Stimulated activated CD8-positive, alpha-beta memory T cell treated with anti-CD3 and anti-CD28 coated beads, Interleukin-7, amount 100 ng/mL, for 24 hours (primary cell): ENCODE results near the gene LIG3.
"Not testable (repeated sequence)": the region's sequence is repeated elsewhere in the genome, so short reads cannot be mapped to it uniquely, and the experiment has no call there.

ENCODE experiments used
- DNase-seq: peaks from one replicate; pipeline ENCODE4 v3.0.0-alpha.2; 2020; ENCODE audit warnings: low read depth

LIG3 gene

DNA sequence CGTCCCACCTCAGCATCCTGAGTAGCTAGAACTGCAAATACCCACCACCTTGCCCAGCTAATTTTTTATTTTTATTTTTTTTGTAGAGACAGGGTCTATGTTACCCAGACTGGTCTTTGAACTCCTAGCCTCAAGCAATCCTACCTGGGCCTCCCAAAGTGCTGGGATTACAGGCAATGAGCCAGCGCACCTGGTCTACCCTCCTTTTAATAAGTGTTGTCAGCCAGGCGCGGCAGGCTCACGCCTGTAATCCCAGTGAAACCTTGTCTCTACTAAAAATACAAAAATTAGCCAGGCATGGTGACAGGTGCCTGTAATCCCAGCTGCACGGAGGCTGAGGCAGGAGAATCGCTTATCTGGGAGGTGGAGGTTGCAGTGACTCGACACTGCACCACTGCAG, 63.9 kb downstream of the LIG3 start:
- no peak for DNase-seq

DNA sequence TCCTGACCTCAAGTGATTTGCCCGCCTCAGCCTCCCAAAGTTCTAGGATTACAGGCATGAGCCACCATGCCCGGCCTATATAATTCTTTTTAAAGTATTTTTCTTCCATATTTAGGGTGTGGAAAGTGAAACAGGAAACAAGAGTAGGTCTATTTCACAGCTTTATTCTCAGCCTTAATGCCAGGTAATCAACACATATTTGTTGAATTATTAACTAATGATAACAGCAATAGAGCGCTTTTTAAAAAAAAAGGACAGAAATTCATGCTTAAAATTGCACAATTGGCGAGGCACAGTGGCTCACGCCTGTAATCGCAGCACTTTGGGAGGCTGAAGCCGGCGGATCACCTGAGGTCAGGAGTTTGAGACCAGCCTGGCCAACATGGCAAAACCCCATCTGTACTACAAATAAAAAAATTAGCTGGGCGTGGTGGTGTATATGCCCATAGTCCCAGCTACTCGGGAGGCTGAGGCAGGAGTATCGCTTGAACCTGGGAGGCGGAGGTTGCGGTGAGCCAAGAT, 65.2 kb downstream of the LIG3 start:
- DNase-seq, result not testable (repeated sequence)

DNA sequence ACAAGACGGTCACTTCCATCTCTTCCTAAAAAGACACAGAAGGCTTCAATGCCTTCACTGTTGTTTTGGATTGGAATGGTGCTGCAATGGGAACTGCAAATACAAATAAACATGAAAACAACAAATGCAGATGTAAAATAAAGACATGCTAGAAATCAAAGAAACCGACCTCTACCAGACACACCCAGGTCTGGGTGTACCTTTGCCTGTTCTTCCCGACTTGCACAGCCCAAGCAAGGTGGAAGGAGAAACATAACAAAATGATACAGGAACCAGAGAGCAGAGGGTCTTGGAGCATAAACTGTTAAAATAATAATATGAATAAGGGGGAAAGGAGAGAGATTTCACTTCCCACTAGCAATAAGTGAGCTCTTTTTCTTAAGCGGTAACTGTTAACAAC, 65.9 kb downstream of the LIG3 start:
- DNase-seq, result no peak

DNA sequence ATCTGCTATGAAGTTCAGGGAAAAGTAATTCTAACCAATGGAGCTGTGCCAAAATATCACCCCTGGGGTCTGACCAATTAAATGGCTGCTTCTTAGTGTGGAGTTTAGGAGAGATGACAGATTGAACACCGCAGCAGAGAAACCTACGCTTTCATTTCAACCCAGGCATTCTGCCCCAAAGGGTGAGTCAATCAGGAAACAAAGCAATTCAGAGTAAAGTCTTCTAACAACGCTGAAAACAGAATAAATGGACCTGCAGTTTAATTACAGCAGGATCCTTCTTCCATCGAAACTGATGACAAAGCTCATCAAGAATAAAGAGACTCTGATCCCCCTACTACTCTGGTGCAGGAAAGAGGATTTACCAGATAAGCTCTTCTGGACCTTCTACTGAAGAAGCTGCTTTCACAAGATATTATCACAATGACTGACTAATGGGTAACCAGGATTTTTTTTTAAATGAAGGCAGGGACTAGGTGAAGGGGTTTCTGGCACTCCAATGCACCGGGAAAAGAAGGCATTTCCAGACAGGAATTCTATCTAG, 66.5 kb downstream of the LIG3 start:
- no peak for DNase-seq

DNA sequence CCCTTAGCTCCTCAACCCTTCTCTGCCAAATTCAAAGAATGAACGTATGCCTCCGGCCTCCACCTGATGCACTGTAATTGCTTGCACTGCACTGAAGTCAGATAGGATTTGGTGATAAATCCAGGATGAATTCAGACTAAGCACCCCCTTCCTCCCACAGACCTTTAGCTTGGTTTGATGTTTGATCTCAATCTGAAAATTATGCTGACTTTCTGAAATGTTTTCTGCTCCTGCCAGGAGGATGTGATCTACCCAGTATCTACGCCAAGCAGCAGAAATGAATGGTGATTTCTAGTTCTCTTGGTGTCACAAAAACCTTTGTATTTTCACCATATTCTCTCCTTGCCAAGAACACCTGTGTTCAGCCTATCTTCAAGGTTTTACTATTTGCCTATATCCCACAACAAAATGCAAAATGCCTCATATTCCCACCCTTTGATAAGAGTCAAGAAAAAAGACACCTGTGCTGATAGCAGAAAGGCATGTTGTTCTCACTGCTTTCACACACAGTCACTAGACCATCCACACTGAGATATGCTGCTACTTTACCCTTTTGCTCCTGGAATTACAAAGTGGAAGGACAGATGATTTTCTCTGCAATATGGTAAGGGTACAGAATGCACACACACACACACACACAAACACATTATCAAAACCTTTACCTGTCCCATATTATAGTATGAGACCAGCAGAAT, 68.5 kb downstream of the LIG3 start:
- DNase-seq, result no peak

DNA sequence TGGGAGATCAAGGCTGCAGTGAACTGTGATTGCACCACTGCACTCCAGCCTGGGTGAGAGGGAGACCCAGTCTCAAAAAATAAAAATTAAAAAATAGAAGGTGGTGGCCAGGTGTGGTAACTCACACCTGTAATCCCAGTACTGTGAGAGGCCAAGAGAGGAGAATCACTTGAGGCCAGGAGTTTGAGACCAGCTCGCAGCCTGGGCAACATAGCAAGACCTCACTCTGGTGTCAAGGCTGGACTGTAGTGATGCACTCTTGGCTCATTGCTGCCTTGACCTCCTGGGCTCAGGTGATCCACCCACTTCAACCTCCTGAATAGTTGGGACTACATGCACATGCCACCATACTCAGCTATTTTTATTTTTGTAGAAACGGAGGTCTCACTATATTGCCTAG, 69.9 kb downstream of the LIG3 start:
- no peak for DNase-seq

DNA sequence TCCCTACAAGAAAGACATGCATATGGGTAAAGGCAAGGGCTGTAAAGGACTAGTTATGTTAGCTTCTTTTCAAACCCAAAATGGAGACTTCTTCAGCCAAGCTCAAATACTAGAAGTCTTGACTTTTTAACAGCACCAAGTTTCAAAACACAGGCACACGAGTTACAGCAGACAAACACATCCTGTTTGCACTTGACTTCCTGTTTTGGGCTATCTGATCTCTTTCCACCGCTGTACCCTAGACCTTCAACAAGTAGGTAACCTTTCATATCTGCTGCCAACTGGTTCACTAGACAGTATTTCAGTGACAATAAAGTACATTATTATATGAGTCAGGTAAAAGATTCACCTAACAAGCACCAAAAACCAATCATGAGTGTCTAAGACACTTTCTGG, 70.9 kb downstream of the LIG3 start:
- DNase-seq, result no peak

DNA sequence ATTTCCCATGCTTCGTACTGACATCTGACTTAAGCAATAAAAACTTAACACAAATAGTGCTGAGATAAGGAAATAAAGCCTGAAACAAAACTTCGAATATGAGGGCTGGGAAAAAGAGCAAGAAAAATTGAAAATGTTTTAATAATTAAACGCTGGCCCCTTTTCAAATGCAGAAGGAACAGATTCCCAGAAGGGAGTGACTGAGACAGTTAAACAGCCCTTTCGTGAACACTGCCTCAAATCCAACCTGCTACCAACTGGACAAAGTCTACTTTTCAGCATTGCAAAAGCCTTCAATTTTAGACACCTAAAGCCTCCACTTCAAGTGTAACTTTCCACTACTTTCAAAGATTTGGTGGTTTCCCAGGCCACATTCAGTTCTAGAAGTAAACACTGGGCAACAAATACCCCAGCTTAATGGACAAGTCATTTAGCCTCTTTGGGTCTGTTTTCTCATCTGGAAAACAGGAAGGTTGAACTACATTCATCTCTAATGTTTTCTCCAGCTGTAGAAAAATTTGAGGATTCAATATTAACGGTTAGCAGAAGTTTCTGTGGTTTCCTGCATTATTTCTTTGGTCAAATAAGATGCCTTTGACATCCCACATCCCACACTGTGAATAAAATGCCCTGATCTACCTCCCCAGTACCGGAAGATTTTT, 71.4 kb downstream of the LIG3 start:
- DNase-seq, result no peak

DNA sequence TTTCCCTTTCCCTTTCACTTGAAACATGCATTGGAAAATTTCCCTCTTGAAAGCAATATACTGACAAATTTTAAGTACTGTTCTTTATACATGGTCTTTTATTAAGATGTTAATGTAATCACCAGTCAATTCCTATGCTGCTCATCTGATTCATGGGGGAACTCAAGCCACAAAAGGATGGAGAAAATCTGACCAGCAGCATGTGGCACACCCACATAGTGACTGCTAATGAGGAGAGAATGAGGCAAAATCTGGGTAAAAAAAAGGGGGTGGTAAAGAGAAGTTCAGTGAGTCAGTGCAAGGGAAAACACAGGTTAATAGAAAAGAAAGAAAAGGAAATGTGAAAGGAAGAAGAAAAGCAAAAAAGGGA, 71.9 kb downstream of the LIG3 start:
- DNase-seq, result no peak

DNA sequence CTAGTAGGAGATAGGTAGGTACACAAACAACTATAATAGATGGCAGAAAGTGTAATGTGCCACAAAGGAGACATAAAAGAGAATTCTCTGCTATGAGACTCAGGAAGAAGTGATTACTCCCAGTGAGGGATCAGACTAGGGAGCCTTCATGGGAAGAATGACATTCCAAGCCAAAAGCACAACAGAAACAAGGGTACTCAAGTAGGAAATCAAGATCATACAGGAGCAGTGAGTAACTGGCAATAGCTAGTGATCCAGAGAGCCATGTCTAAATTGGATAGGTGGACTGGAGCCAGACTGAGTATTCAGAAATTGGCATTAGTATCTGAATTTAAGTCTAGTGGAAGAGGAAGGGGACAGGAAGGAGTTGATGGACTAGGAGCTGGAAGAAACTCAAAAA, 72.5 kb downstream of the LIG3 start:
- DNase-seq, result no peak

DNA sequence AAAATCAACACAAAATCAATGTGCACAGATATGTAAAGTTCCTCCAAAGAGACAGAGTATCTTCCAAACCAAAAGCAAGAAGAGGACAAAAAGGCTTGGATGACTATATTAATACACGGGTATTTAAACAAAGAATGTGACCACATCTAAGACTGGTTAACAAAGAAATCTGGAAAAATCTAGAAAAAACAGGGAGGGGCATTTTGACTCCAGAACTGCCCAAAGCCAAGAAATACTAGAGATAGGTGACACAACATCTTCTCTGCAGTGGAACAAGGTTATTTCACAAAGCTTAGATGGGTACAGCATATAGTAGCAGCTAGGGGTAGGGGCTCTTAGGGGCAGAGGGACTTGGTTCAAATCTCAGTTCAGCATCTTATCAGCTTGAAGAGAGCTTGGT, 72.9 kb downstream of the LIG3 start:
- no peak for DNase-seq

DNA sequence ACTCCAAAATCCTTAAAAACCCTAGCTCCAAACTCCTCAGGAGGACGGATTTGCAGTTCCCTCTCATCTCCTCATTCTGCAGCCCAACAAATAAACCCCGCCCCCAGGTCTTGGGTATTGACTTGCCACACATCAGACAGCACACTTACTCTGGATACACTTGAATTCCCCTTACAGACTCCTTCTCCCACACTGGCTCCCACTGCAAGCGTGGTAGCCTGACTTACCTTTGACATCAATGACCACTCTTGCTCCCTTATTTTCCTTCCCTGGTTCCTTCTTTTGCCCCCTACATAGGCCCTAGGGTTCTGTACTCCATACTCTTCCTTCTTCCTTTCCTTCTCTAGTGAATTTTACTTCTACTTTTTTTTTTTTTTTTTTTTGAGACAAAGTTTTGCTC, 75.7 kb downstream of the LIG3 start:
- DNase-seq, result no peak

DNA sequence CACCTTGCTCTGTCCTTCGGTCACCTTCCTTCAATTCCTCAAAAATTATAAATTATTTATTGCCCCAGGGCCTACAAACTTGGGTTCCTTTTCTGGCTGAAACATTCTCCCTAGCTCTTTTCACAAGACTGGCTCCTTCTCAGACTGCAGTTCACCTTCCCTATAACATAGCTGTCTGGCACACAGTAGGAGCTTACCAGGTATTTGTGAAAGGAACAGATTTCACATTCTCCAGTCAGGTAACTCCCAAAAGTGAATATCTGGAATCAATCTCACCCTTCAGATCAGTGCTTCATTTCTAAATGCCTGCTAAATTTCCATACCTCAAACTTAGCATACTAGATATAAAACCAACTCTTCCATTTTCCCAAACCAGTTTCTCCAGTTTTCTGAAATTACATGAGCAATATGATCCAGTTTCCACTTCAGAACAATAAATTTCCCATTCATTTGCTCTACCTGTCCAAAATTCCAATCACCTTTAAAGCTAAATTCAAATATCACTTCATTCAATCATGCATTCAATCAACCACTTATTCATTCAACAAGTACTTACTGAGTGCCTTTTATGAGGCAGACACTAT, 77.1 kb downstream of the LIG3 start:
- no peak for DNase-seq
